Tibial nerve (tissue), 3 donors: ENCODE data around the gene INO80.

Source experiments
- POLR2A ChIP-seq, 2 donors: fragments of 450-650 bp; IDR thresholded peaks; one replicate each; pipeline ENCODE4 v1.6.1; 2017; ENCODE audit warnings: antibody characterized with exemption in 2 of 2, mild to moderate bottlenecking in 2 of 2, moderate library complexity in 2 of 2
- TF ChIP-seq, protein P1 (sequence below), 5 experiments: fragments of 200-600 bp in 3 of 5; fragments of 450-650 bp in 2 of 5; sonication (generic) in 3 of 5; IDR thresholded peaks; one replicate each; pipeline ENCODE4 v1.5.1; 2016 to 2019; ENCODE audit warnings: antibody characterized with exemption in 5 of 5, mild to moderate bottlenecking in 3 of 5, moderate library complexity in 2 of 5

DNA sequence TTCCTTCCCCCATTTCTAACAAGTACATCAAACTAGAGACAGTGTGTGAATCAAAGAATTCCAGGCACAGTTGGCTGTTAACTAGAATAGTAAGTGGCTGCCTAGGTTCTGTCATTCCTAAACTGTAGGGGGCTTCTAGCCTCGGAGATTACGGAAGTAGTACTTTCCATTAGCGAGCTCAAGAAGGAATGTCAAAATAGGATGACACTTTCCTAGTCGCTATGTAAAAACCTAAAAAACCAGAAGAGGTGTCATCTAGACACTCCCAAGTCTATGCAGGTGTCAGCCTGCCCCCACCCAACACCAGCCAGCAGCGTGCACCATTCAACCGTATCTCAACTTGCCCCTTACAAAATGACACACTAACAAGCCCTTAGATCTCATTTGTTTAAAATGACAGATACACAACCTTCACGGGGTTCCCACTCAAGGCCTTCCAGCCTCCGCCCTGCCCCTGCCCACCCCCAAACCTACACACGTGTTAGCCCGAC lies 874 bp downstream of the INO80 start:
- TF ChIP-seq, protein P1, sequence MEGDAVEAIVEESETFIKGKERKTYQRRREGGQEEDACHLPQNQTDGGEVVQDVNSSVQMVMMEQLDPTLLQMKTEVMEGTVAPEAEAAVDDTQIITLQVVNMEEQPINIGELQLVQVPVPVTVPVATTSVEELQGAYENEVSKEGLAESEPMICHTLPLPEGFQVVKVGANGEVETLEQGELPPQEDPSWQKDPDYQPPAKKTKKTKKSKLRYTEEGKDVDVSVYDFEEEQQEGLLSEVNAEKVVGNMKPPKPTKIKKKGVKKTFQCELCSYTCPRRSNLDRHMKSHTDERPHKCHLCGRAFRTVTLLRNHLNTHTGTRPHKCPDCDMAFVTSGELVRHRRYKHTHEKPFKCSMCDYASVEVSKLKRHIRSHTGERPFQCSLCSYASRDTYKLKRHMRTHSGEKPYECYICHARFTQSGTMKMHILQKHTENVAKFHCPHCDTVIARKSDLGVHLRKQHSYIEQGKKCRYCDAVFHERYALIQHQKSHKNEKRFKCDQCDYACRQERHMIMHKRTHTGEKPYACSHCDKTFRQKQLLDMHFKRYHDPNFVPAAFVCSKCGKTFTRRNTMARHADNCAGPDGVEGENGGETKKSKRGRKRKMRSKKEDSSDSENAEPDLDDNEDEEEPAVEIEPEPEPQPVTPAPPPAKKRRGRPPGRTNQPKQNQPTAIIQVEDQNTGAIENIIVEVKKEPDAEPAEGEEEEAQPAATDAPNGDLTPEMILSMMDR (IDR thresholded peaks at IDR 0.05): no peak
- TF ChIP-seq POLR2A (IDR thresholded peaks at IDR 0.05): no peak
